Activated CD8-positive, alpha-beta memory T cell treated with anti-CD3 and anti-CD28 coated beads, Interleukin-2, amount 50 U/mL, for 1 hour (primary cell): ENCODE results near the gene HSDL2.
"Not testable (repeated sequence)": the region's sequence is repeated elsewhere in the genome, so short reads cannot be mapped to it uniquely, and the experiment has no call there.

Experiments used
- DNase-seq: peaks from one replicate; pipeline ENCODE4 v3.0.0-alpha.2; 2020; ENCODE audit errors: extremely low read depth

Gene HSDL2

GRCh38 chr9:112380102-112380824, at the start of gene HSDL2:
Gene HSDL2 (plus strand): TSS chr9:112380108. CDS start chr9:112380164, 56 bp downstream.
- no peak for DNase-seq

- DNase-seq, result no peak
Measured at GRCh38 chr9:112331674-112331952, 48.3 kb upstream of the HSDL2 start.

- no peak for DNase-seq
Measured at GRCh38 chr9:112332214-112332613, 47.7 kb upstream of the HSDL2 start.

- no peak for DNase-seq
Measured at GRCh38 chr9:112332674-112332976, 47.3 kb upstream of the HSDL2 start.

GRCh38 chr9:112332977-112333638, 46.8 kb upstream of the HSDL2 start, which contains the start of gene PTBP3:
Gene PTBP3 (minus strand): TSS chr9:112333619. CDS start chr9:112297865, 35,754 bp downstream.
- no peak for DNase-seq

- peak; percentile 76 for DNase-seq
Measured at GRCh38 chr9:112333639-112334431, 46.1 kb upstream of the HSDL2 start.

GRCh38 chr9:112334432-112334841, 45.5 kb upstream of the HSDL2 start:
- no peak for DNase-seq

- no peak for DNase-seq
Measured at GRCh38 chr9:112337547-112337946, 42.4 kb upstream of the HSDL2 start.

GRCh38 chr9:112338561-112338960, 41.3 kb upstream of the HSDL2 start:
- no peak for DNase-seq

GRCh38 chr9:112339886-112340285, 40.0 kb upstream of the HSDL2 start:
- DNase-seq, result no peak

- no peak for DNase-seq
Measured at GRCh38 chr9:112341730-112342129, 38.2 kb upstream of the HSDL2 start.

GRCh38 chr9:112348257-112349007, 31.5 kb upstream of the HSDL2 start:
- no peak for DNase-seq

GRCh38 chr9:112349008-112349333, 30.9 kb upstream of the HSDL2 start:
- DNase-seq, result no peak

GRCh38 chr9:112351184-112351583, 28.7 kb upstream of the HSDL2 start:
- DNase-seq, result no peak

GRCh38 chr9:112352209-112352608, 27.7 kb upstream of the HSDL2 start:
- DNase-seq, result no peak

GRCh38 chr9:112354081-112354743, 25.7 kb upstream of the HSDL2 start:
- DNase-seq, result no peak

- DNase-seq, result no peak
Measured at GRCh38 chr9:112355427-112355897, 24.4 kb upstream of the HSDL2 start.

- no peak for DNase-seq
Measured at GRCh38 chr9:112360047-112360804, 19.7 kb upstream of the HSDL2 start.

- no peak for DNase-seq
Measured at GRCh38 chr9:112361601-112362000, 18.3 kb upstream of the HSDL2 start.

GRCh38 chr9:112364761-112365160, 15.1 kb upstream of the HSDL2 start:
- no peak for DNase-seq

GRCh38 chr9:112365257-112365656, 14.7 kb upstream of the HSDL2 start:
- DNase-seq, result not testable (repeated sequence)
